GM23338 (cell line): Measurements from ENCODE around the gene ZCCHC17. TPM values are rescaled to one million over a fixed set of nuclear protein-coding genes. Genes with fewer than 3 reads are reported as not detected.

Experiments used
- ATAC-seq: fragments of 200-7000 bp; cut with Tn5 transposase; 3 replicates; pipeline ENCODE4 v1.9.1; 2020
- DNase-seq: peaks from one replicate; pipeline ENCODE4 v3.0.0-alpha.2; 2015; ENCODE audit warnings: low spot score
- H2AFZ ChIP-seq: fragments of 200-600 bp; sonication (generic); 2 replicates; pipeline ENCODE4 v1.8.0; 2016; ENCODE audit warnings: antibody characterized with exemption, mild to moderate bottlenecking, moderate library complexity
- H3F3A ChIP-seq: fragments of 200-600 bp; sonication (generic); replicated peaks from 2 replicates; pipeline ENCODE4 v1.8.0; 2017; ENCODE audit warnings: antibody characterized with exemption, mixed run types, low read depth
- H3K27ac ChIP-seq: fragments of 200-600 bp; sonication (generic); 2 replicates; pipeline ENCODE4 v1.6.1; 2016; ENCODE audit warnings: low read depth
- H3K27me3 ChIP-seq: fragments of 200-600 bp; sonication (generic); 2 replicates; pipeline ENCODE4 v1.8.0; 2016; ENCODE audit warnings: mild to moderate bottlenecking, mixed run types, moderate library complexity; ENCODE audit not compliant: insufficient read depth
- H3K36me3 ChIP-seq: fragments of 200-600 bp; sonication (generic); 2 replicates; pipeline ENCODE4 v1.8.0; 2016; ENCODE audit warnings: mild to moderate bottlenecking; ENCODE audit not compliant: insufficient read depth
- H3K4me1 ChIP-seq: fragments of 200-600 bp; sonication (generic); 2 replicates; pipeline ENCODE4 v1.8.0; 2016; ENCODE audit warnings: mild to moderate bottlenecking, moderate library complexity; ENCODE audit not compliant: insufficient read depth
- H3K4me2 ChIP-seq: fragments of 200-600 bp; sonication (generic); 2 replicates; pipeline ENCODE4 v1.7.1; 2017; ENCODE audit warnings: mixed run types
- H3K4me3 ChIP-seq: fragments of 200-600 bp; sonication (generic); 2 replicates; pipeline ENCODE4 v1.6.1; 2016; ENCODE audit warnings: mixed run types
- H3K79me2 ChIP-seq: fragments of 200-600 bp; sonication (generic); replicated peaks from 2 replicates; pipeline ENCODE4 v1.8.0; 2017; ENCODE audit warnings: mild to moderate bottlenecking; ENCODE audit not compliant: insufficient read depth
- H3K9me2 ChIP-seq: fragments of 200-600 bp; sonication (generic); 2 replicates; pipeline ENCODE4 v1.8.0; 2017; ENCODE audit not compliant: insufficient read depth
- H4K20me1 ChIP-seq: fragments of 200-600 bp; sonication (generic); replicated peaks from 2 replicates; pipeline ENCODE4 v1.8.0; 2017; ENCODE audit warnings: mild to moderate bottlenecking; ENCODE audit not compliant: insufficient read depth
- H3K27ac Mint-ChIP-seq: 2 replicates; pipeline ENCODE4 v1.8.0; 2020; ENCODE audit warnings: inconsistent platforms, mild to moderate bottlenecking, moderate library complexity, mixed read lengths
- H3K27me3 Mint-ChIP-seq: 3 replicates; pipeline ENCODE4 v1.8.0; 2022; ENCODE audit warnings: low read depth, mild to moderate bottlenecking, moderate library complexity, mixed read lengths, inconsistent platforms; ENCODE audit not compliant: insufficient read depth, poor library complexity
- H3K36me3 Mint-ChIP-seq: 3 replicates; pipeline ENCODE4 v1.8.0; 2021; ENCODE audit warnings: low read depth, mild to moderate bottlenecking, inconsistent platforms, moderate library complexity, mixed read lengths
- H3K4me1 Mint-ChIP-seq: 3 replicates; pipeline ENCODE4 v1.8.0; 2020; ENCODE audit warnings: mild to moderate bottlenecking, inconsistent platforms, mixed read lengths
- H3K4me3 Mint-ChIP-seq: 3 replicates; pipeline ENCODE4 v1.8.0; 2021; ENCODE audit warnings: moderate library complexity, mild to moderate bottlenecking, inconsistent platforms, mixed read lengths
- H3K9me3 Mint-ChIP-seq: 3 replicates; pipeline ENCODE4 v1.8.0; 2020; ENCODE audit warnings: moderate library complexity, mild to moderate bottlenecking, inconsistent platforms, mixed read lengths
- CREB1 ChIP-seq: fragments of 250-450 bp; sonication (Bioruptor Pico); IDR thresholded peaks from 2 replicates; pipeline ENCODE4 v1.5.0; 2020; ENCODE audit warnings: low read depth, mild to moderate bottlenecking, moderate library complexity
- CTCF ChIP-seq, 2 experiments: fragments of 200-600 bp in 1 of 2; sonication (generic) in 1 of 2; conservative IDR thresholded peaks; 2 replicates each; pipeline versions ENCODE4 v1.5.1 to v1.6.1; 2016 to 2017; ENCODE audit warnings: antibody characterized with exemption in 2 of 2, low read depth in 2 of 2, mild to moderate bottlenecking in 2 of 2, moderate library complexity in 1 of 2
- EZH2phosphoT487 ChIP-seq: fragments of 200-600 bp; sonication (generic); IDR thresholded peaks from one replicate; pipeline ENCODE4 v1.8.1; 2018; ENCODE audit warnings: antibody characterized with exemption; ENCODE audit not compliant: unreplicated experiment
- JUNB ChIP-seq: IDR thresholded peaks from one replicate; pipeline ENCODE4 v1.6.1; 2016; ENCODE audit warnings: antibody characterized with exemption; ENCODE audit not compliant: unreplicated experiment
- POLR2AphosphoS5 ChIP-seq: IDR thresholded peaks from 2 replicates; pipeline ENCODE4 v1.6.1; 2016; ENCODE audit warnings: antibody characterized with exemption, low read depth
- REST ChIP-seq: IDR thresholded peaks from one replicate; pipeline ENCODE4 v1.6.1; 2018; ENCODE audit warnings: antibody characterized with exemption; ENCODE audit not compliant: unreplicated experiment
- ZNF114 ChIP-seq: fragments of 250-450 bp; sonication (Bioruptor Pico); IDR thresholded peaks from 2 replicates; pipeline ENCODE4 v1.5.0; 2020; ENCODE audit warnings: mild to moderate bottlenecking, moderate library complexity
- ZNF331 ChIP-seq: fragments of 250-450 bp; sonication (Bioruptor Pico); IDR thresholded peaks from 2 replicates; pipeline ENCODE4 v1.5.0; 2020; ENCODE audit warnings: low read depth, mild to moderate bottlenecking, moderate library complexity
- ZNF462 ChIP-seq: fragments of 250-450 bp; sonication (Bioruptor Pico); IDR thresholded peaks from 2 replicates; pipeline ENCODE4 v1.5.0; 2020; ENCODE audit warnings: mild to moderate bottlenecking, moderate library complexity
- polyA plus RNA-seq: library from polyadenylated mRNA; unstranded; fragments of >200 nt; fragmentation: Nextera tagmentation; extraction: Ambion mirVana; gene quantifications from 2 replicates; pipeline ENCODE4 v1.2.1, GENCODE V29; 2016
- total RNA-seq: library from RNA; depleted of rRNA; stranded (reverse); fragments of >200 nt; shearing (Covaris generic); gene quantifications from 2 replicates; pipeline ENCODE4 v1.2.3, GENCODE V29; 2014

The ZCCHC17 gene
- total and polyA plus RNA-seq, 2 experiments from 2014 or later = 40.1 to 134 TPM

DNA sequence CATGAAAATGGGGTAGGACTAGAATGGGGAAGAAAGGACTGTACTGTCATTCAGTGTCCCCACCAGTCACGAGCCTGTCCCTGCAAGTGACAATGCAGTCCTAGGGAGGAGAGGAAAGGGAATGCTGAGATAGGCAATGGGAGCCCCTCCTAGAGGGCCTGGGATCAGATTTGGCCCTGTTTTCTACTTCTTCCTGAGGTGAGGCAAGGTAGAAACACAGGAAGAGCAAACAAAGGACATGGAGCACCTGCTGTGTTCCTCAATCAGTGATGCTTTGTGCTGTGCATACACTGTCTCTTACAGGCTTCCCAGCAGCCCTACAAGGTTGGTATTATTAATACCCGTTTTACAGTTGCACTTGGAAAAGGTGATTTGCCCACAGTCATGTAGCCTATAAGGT lies 70.0 kb downstream of the ZCCHC17 start:
- Mint-ChIP-seq H3K4me1 (peaks cover 34% of the 10 kb centered on the region), H3K27ac (peak overlapping the region; percentile 72; the same call in 1 of the 2 replicates), H3K36me3 (peaks cover 30% of the 10 kb centered on the region), H3K4me3 (no peak overlapping the region), H3K27me3 (peaks cover 9% of the 10 kb centered on the region), H3K9me3 (no peaks in the 10 kb centered on the region)
- TF ChIP-seq REST = no peak
- TF ChIP-seq ZNF331 (CRISPR knock-in tag) = no peak
- no peak for TF ChIP-seq CREB1
- no peak for TF ChIP-seq EZH2phosphoT487
- TF ChIP-seq ZNF114 (CRISPR knock-in tag) = no peak
- no peak for TF ChIP-seq CTCF (conservative IDR thresholded peaks at IDR 0.05; ENCODE audit: low read depth in 2 of 2)
- TF ChIP-seq JUNB = no peak
- no peak for TF ChIP-seq ZNF462 (CRISPR knock-in tag)
- no peak for TF ChIP-seq POLR2AphosphoS5
- no peaks in the 10 kb centered on the region; the same call in 1 of the 2 replicates for H4K20me1 ChIP-seq
- no peaks in the 10 kb centered on the region for H3K79me2 ChIP-seq
- H2AFZ ChIP-seq = no peak overlapping the region
- no peaks in the 10 kb centered on the region for H3F3A ChIP-seq
- no peak overlapping the region for H3K4me3 ChIP-seq
- ATAC-seq = peak; percentile 81
- peak; percentile 57 for DNase-seq
- no peaks in the 10 kb centered on the region for H3K9me2 ChIP-seq
- peak overlapping the region; percentile 70 for H3K4me2 ChIP-seq
- H3K4me1 ChIP-seq = peaks cover 21% of the 10 kb centered on the region
- no peaks in the 10 kb centered on the region for H3K27me3 ChIP-seq
- peak overlapping the region; percentile 34; the same call in 1 of the 2 replicates for H3K27ac ChIP-seq
- H3K36me3 ChIP-seq = no peaks in the 10 kb centered on the region
